NCI-H187 (cell line): ENCODE data around the gene UNC5CL.
A peak's percentile ranks its signal among the peaks of the same experiment; 100 is the strongest.

ENCODE experiments used
- DNase-seq, 2 experiments: peaks; one replicate each; lab custom pipeline; 2025; lab: John Stamatoyannopoulos, UW

Gene UNC5CL

GRCh38 chr6:41062056-41062455, 23.0 kb upstream of the UNC5CL start:
- DNase-seq = no peak

- DNase-seq = no peak
These were observed 22.2 kb upstream of the UNC5CL start for GRCh38 chr6:41061196-41061726.

GRCh38 chr6:41059556-41059955, 20.5 kb upstream of the UNC5CL start:
- no peak for DNase-seq

- no peak for DNase-seq
These were observed 19.8 kb upstream of the UNC5CL start for GRCh38 chr6:41058783-41059181.

- DNase-seq = no peak
These were observed 17.9 kb upstream of the UNC5CL start for GRCh38 chr6:41056768-41057490.

GRCh38 chr6:41055149-41055548, 16.1 kb upstream of the UNC5CL start:
- peak; percentile 10 to 13 for DNase-seq

GRCh38 chr6:41054511-41054910, 15.5 kb upstream of the UNC5CL start:
- DNase-seq = no peak

GRCh38 chr6:41053041-41053440, 14.0 kb upstream of the UNC5CL start, which contains the start of gene APOBEC2:
Gene APOBEC2, plus strand, starts transcription at chr6:41053202. Its CDS starts 146 bp downstream, at chr6:41053348.
- no peak for DNase-seq

- no peak for DNase-seq
These were observed 12.9 kb upstream of the UNC5CL start for GRCh38 chr6:41051873-41052272.

- DNase-seq = no peak
These were observed 11.5 kb upstream of the UNC5CL start for GRCh38 chr6:41050536-41050935.

GRCh38 chr6:41049955-41050354, 10.9 kb upstream of the UNC5CL start:
- DNase-seq = no peak

GRCh38 chr6:41049521-41049920, 10.5 kb upstream of the UNC5CL start:
- DNase-seq = no peak

- no peak for DNase-seq
These were observed 9.0 kb upstream of the UNC5CL start for GRCh38 chr6:41047745-41048732.

GRCh38 chr6:41047306-41047705, 8.3 kb upstream of the UNC5CL start:
- no peak for DNase-seq

GRCh38 chr6:41046084-41046483, 7.1 kb upstream of the UNC5CL start:
- no peak for DNase-seq

GRCh38 chr6:41045664-41046063, 6.6 kb upstream of the UNC5CL start:
- DNase-seq = no peak

GRCh38 chr6:41043151-41043550, 4.1 kb upstream of the UNC5CL start:
- no peak for DNase-seq

- no peak for DNase-seq
These were observed 3.4 kb upstream of the UNC5CL start, which contains the start of gene TSPO2 for GRCh38 chr6:41042226-41043055. Gene TSPO2, plus strand, starts transcription at chr6:41042467. Its CDS starts 519 bp downstream, at chr6:41042986.

GRCh38 chr6:41040940-41041536, 2.0 kb upstream of the UNC5CL start:
- DNase-seq = no peak

- DNase-seq = no peak
These were observed 1.3 kb upstream of the UNC5CL start for GRCh38 chr6:41040101-41040939.
